GM12878 (cell line): Measurements from ENCODE around the gene IER3IP1. TPM values are rescaled to one million over a fixed set of nuclear protein-coding genes. Genes with fewer than 3 reads are reported as not detected.

Experiments
- ATAC-seq: fragments of 200-7000 bp; cut with Tn5 transposase; 3 replicates; pipeline ENCODE4 v1.9.1; 2020; ENCODE audit warnings: mild to moderate bottlenecking, moderate library complexity
- BruUV-seq: library from RNA; stranded (reverse); fragments of 400-500 nt; replicated peaks from 2 replicates; lab custom pipeline; 2021; lab: Mats Ljungman, UMichigan
- CTCF ChIA-PET: fragments of 300-600 bp; sonication (Branson Sonifier 250); formaldehyde crosslinking; extraction: SDS; loops from one replicate; lab custom pipeline; 2021; ENCODE audit warnings: inconsistent platforms; lab: Yijun Ruan, JAX
- POLR2A ChIA-PET: fragments of 350-600 bp; formaldehyde crosslinking; extraction: SDS; loops from one replicate; lab custom pipeline; 2021; ENCODE audit warnings: inconsistent platforms; lab: Charles Lee
- RAD21 ChIA-PET: fragments of 300-600 bp; sonication (Branson Sonifier 250); formaldehyde crosslinking; loops from one replicate; lab custom pipeline; 2023; ENCODE audit warnings: antibody characterized with exemption; ENCODE audit not compliant: unreplicated experiment; lab: Charles Lee
- SMC1A ChIA-PET: fragments of 300-600 bp; sonication (Branson Sonifier 250); formaldehyde crosslinking; loops from one replicate; lab custom pipeline; 2023; ENCODE audit not compliant: unreplicated experiment, uncharacterized antibody; lab: Charles Lee
- DNase-seq: peaks from one replicate; pipeline ENCODE4 v3.0.0-alpha.2; 2011; ENCODE audit warnings: low read depth, low spot score
- FAIRE-seq: peaks from 3 replicates; lab custom pipeline; 2011; peaks lifted over from hg19 to GRCh38; lab: Jason Lieb, UNC
- H2AFZ ChIP-seq: 2 replicates; pipeline ENCODE4 v1.6.0; 2011; ENCODE audit warnings: low read depth, low read length, control low read depth; ENCODE audit not compliant: control insufficient read depth
- H3K27ac ChIP-seq: 2 replicates; pipeline ENCODE4 v1.5.1; 2011; ENCODE audit warnings: control low read depth; ENCODE audit not compliant: control insufficient read depth, insufficient read depth
- H3K27me3 ChIP-seq, 2 experiments: replicated peaks in 1 of 2; 2 replicates each; pipeline versions ENCODE4 v1.6.0 to v1.6.1; 2011; ENCODE audit warnings: low read length in 1 of 2; ENCODE audit not compliant: control insufficient read depth in 2 of 2, insufficient read depth in 2 of 2
- H3K36me3 ChIP-seq, 2 experiments: 2 replicates each; pipeline ENCODE4 v1.5.1; 2011; ENCODE audit warnings: low read length in 1 of 2; ENCODE audit not compliant: control insufficient read depth in 2 of 2, insufficient read depth in 2 of 2
- H3K4me1 ChIP-seq: 2 replicates; pipeline ENCODE4 v1.6.1; 2011; ENCODE audit warnings: mild to moderate bottlenecking, low read length, moderate library complexity, mixed read lengths; ENCODE audit not compliant: control insufficient read depth, insufficient read depth
- H3K4me2 ChIP-seq: 2 replicates; pipeline ENCODE4 v1.6.0; 2011; ENCODE audit warnings: control low read depth; ENCODE audit not compliant: control insufficient read depth, insufficient read depth
- H3K4me3 ChIP-seq: fragments of 200-600 bp; sonication (generic); 2 replicates; pipeline ENCODE4 v1.5.1; 2016
- H3K79me2 ChIP-seq: 2 replicates; pipeline ENCODE4 v1.6.0; 2011; ENCODE audit warnings: low read length; ENCODE audit not compliant: control insufficient read depth, insufficient read depth
- H3K9ac ChIP-seq: 2 replicates; pipeline ENCODE4 v1.8.0; 2011; ENCODE audit warnings: low read length, control low read depth, mixed read lengths; ENCODE audit not compliant: control insufficient read depth, insufficient read depth
- H3K9me3 ChIP-seq: replicated peaks from 3 replicates; pipeline ENCODE4 v1.5.1; 2011; ENCODE audit warnings: mild to moderate bottlenecking, low read length; ENCODE audit not compliant: control insufficient read depth, insufficient read depth
- H4K20me1 ChIP-seq: 2 replicates; pipeline ENCODE4 v1.6.0; 2011; ENCODE audit not compliant: control insufficient read depth, insufficient read depth
- ELK1 ChIP-seq: IDR thresholded peaks from 2 replicates; pipeline ENCODE4 v1.6.1; 2012; ENCODE audit warnings: low read depth, low read length, improper control_type of control experiment
- IKZF1 ChIP-seq: fragments of 450-650 bp; conservative IDR thresholded peaks from 2 replicates; pipeline ENCODE4 v1.6.1; 2017; ENCODE audit warnings: antibody characterized with exemption, mild to moderate bottlenecking
- JUND ChIP-seq: IDR thresholded peaks from 2 replicates; pipeline ENCODE4 v1.6.1; 2012; ENCODE audit warnings: low read depth, mild to moderate bottlenecking, low read length, improper control_type of control experiment, moderate library complexity
- NBN ChIP-seq: fragments of 450-650 bp; IDR thresholded peaks from 2 replicates; pipeline ENCODE4 v1.6.1; 2016
- PBX3 ChIP-seq: IDR thresholded peaks from 2 replicates; pipeline ENCODE4 v1.6.1; 2011; ENCODE audit warnings: mild to moderate bottlenecking, low read depth, low read length, moderate library complexity; ENCODE audit not compliant: insufficient replicate concordance
- RBBP5 ChIP-seq: fragments of 200-600 bp; sonication (generic); conservative IDR thresholded peaks from 2 replicates; pipeline ENCODE4 v1.6.1; 2016
- STAT1 ChIP-seq: fragments of 450-650 bp; conservative IDR thresholded peaks from 2 replicates; pipeline ENCODE4 v1.6.1; 2014; ENCODE audit warnings: antibody characterized with exemption, mild to moderate bottlenecking
- TARDBP ChIP-seq: IDR thresholded peaks from 2 replicates; pipeline ENCODE4 v1.6.1; 2016; ENCODE audit warnings: borderline replicate concordance
- ZNF384 ChIP-seq: IDR thresholded peaks from 2 replicates; pipeline ENCODE4 v1.6.1; 2012; ENCODE audit warnings: low read depth, mild to moderate bottlenecking, low read length, improper control_type of control experiment, borderline replicate concordance
- ZNF592 ChIP-seq: fragments of 450-650 bp; IDR thresholded peaks from 2 replicates; pipeline ENCODE4 v1.6.1; 2017; ENCODE audit warnings: mild to moderate bottlenecking, moderate library complexity
- WGBS: methylation state at CpG from one replicate; pipeline ENCODE4 v1.1.6; 2016; ENCODE audit warnings: low lambda C conversion rate; ENCODE audit not compliant: insufficient replicate concordance, insufficient coverage; ENCODE audit errors: missing lambda C conversion rate; 5-methylcytosine and 5-hydroxymethylcytosine counted together
- in situ Hi-C: fragments of 300-500 bp; cut with MboI; formaldehyde crosslinking; loops from 9 replicates; pipeline ENCODE4 v1.14.3; 2018; ENCODE audit warnings: mixed read lengths
- intact Hi-C: fragments of 100-400 bp; cut with micrococcal nuclease; formaldehyde crosslinking; loops from one replicate; pipeline ENCODE4 v1.14.2; 2022; ENCODE audit not compliant: unreplicated experiment
- polyA plus RNA-seq, 11 experiments: library from polyadenylated mRNA; depleted of rRNA in 4 of 11; unstranded in 6 of 11; stranded (reverse) in 5 of 11; fragments of >200 nt; fragmentation: Nextera tagmentation in 4 of 11; fragmentation: Illumina TruSeq in 1 of 11; extraction: Ambion mirVana in 4 of 11; extraction: Trizol in 1 of 11; gene quantifications; 1 replicate in 1 of 11; 2 replicates in 10 of 11; pipeline versions ENCODE4 v1.2.1 to v1.2.3, GENCODE V29; 2011 to 2016; ENCODE audit warnings: inconsistent platforms in 2 of 11, missing spikeins in 2 of 11, low read depth in 1 of 11
- total RNA-seq, 4 experiments: library from RNA; depleted of rRNA in 3 of 4; stranded (reverse); fragments of >200 nt in 3 of 4; fragmentation: Illumina TruSeq in 1 of 4; extraction: Trizol in 1 of 4; gene quantifications; 2 replicates each; pipeline versions ENCODE4 v1.2.1 to v1.2.3, GENCODE V29; 2013 to 2021
- TF ChIP-seq, protein P1 (sequence below): fragments of 450-650 bp; formaldehyde crosslinking; IDR thresholded peaks from 2 replicates; pipeline ENCODE4 v1.5.0; 2022; ENCODE audit warnings: mild to moderate bottlenecking, missing genetic modification characterization

The IER3IP1 gene
- total and polyA plus RNA-seq, 10 of the 15 experiments (the other 5 are each of a cell fraction or from before 2014, with no cell fraction given): 7.9 to 40.9 (median 28.1) TPM

DNA sequence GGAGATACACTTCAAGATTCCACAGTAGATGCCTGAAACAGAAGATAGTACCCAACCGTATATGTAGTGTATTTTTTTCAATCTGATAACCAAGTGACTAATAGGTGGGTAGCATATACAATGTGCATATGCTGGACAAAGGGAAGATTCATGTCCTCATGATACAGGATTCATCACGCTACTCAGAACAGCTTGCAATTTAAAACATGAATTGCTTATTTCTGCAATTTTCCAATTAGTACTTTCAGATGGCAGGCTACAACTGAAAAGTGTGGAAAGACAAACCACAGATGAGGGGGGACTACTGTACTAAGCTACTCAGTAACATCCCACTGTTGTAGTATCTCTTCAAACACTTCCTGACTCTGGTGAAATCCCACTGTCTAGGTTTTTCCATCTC, 3.7 kb downstream of the IER3IP1 start (continued):
- TF ChIP-seq ZNF592 (no peak), IKZF1 (no peak)
- TF ChIP-seq, all 136 proteins: peak for 0

GRCh38 chr18:47168913-47169312, 7.3 kb downstream of the IER3IP1 start:
- DNase-seq: no peak
- intact Hi-C loops: loop anchor here (10.0 kb wide), 1 partner anchor 254 kb away; the partner anchor contains the start of genes KATNAL2 and PIAS2
- Histone ChIP-seq H3K4me2 (no peak overlapping the region), H3K36me3 (0 out of 4 replicates have a peak, but pooled peaks cover 0 to 3% of the 10 kb centered on the region in 2 experiments), H3K9ac (no peak overlapping the region), H3K4me1 (peaks cover 17% of the 10 kb centered on the region; the same call in 1 of the 2 replicates), H3K4me3 (no peak overlapping the region), H2AFZ (no peak overlapping the region), H3K27me3 (no peaks in the 10 kb centered on the region), H3K79me2 (peaks cover 39% of the 10 kb centered on the region), H4K20me1 (no peaks in the 10 kb centered on the region), H3K9me3 (no peaks in the 10 kb centered on the region), H3K27ac (no peak overlapping the region)
- in situ Hi-C loops: no loop called here
- 43% methylated on average over 1 of the region's 1 CpG for WGBS
- ChIA-PET SMC1A (interaction anchor here (1.0 to 2.6 kb wide), 2 partner anchors 18 to 24 kb away, joined by 3 to 8 read pairs; partner anchors contain the start of gene HDHD2), RAD21 (no interaction called here), POLR2A (interaction anchor here (1.8 kb wide), 1 partner anchor 19 kb away, joined by 8 read pairs; the partner anchor contains the start of gene HDHD2), CTCF (interaction anchor here (1.0 kb wide), 1 partner anchor 94 kb away, joined by 3 read pairs; no protein-coding TSS in a partner anchor)
- no peak for FAIRE-seq
- peak; percentile 54 for ATAC-seq
- no TSS peak for BruUV-seq
- TF ChIP-seq ELK1 (no peak), NBN (no peak), ZNF384 (no peak), RBBP5 (no peak), TARDBP (no peak), JUND (no peak), STAT1 (no peak), PBX3 (no peak)
- TF ChIP-seq, protein P1, sequence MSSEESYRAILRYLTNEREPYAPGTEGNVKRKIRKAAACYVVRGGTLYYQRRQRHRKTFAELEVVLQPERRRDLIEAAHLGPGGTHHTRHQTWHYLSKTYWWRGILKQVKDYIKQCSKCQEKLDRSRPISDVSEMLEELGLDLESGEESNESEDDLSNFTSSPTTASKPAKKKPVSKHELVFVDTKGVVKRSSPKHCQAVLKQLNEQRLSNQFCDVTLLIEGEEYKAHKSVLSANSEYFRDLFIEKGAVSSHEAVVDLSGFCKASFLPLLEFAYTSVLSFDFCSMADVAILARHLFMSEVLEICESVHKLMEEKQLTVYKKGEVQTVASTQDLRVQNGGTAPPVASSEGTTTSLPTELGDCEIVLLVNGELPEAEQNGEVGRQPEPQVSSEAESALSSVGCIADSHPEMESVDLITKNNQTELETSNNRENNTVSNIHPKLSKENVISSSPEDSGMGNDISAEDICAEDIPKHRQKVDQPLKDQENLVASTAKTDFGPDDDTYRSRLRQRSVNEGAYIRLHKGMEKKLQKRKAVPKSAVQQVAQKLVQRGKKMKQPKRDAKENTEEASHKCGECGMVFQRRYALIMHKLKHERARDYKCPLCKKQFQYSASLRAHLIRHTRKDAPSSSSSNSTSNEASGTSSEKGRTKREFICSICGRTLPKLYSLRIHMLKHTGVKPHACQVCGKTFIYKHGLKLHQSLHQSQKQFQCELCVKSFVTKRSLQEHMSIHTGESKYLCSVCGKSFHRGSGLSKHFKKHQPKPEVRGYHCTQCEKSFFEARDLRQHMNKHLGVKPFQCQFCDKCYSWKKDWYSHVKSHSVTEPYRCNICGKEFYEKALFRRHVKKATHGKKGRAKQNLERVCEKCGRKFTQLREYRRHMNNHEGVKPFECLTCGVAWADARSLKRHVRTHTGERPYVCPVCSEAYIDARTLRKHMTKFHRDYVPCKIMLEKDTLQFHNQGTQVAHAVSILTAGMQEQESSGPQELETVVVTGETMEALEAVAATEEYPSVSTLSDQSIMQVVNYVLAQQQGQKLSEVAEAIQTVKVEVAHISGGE: no peak
